OCI-LY1 (cell line): Measurements from ENCODE around the gene HDAC1.
"Not testable (repeated sequence)": the region's sequence is repeated elsewhere in the genome, so short reads cannot be mapped to it uniquely, and the experiment has no call there.

Source experiments
- H2AFZ ChIP-seq: fragments of 200-600 bp; sonication (generic), shearing (Covaris generic); 2 replicates; pipeline ENCODE4 v1.6.0; 2014; ENCODE audit warnings: antibody characterized with exemption, mild to moderate bottlenecking, low read length
- H3F3A ChIP-seq: fragments of 200-600 bp; sonication (generic), shearing (Covaris generic); 2 replicates; pipeline ENCODE4 v1.6.0; 2014; ENCODE audit warnings: mild to moderate bottlenecking, antibody characterized with exemption, low read length, moderate library complexity; ENCODE audit not compliant: insufficient read depth
- H3K27ac ChIP-seq: fragments of 200-600 bp; sonication (generic); 2 replicates; pipeline ENCODE4 v1.5.1; 2014; ENCODE audit warnings: low read length, mixed run types, mild to moderate bottlenecking, low read depth; ENCODE audit not compliant: poor library complexity, severe bottlenecking
- H3K27me3 ChIP-seq: fragments of 200-600 bp; sonication (generic); 2 replicates; pipeline ENCODE4 v1.6.0; 2014; ENCODE audit warnings: antibody characterized with exemption, mild to moderate bottlenecking, low read length, moderate library complexity; ENCODE audit not compliant: insufficient read depth
- H3K36me3 ChIP-seq: fragments of 200-600 bp; sonication (generic); 2 replicates; pipeline ENCODE4 v1.6.1; 2014; ENCODE audit warnings: mild to moderate bottlenecking, antibody characterized with exemption, low read length, moderate library complexity, mixed read lengths; ENCODE audit not compliant: insufficient read depth
- H3K4me1 ChIP-seq: fragments of 200-600 bp; sonication (generic); 2 replicates; pipeline ENCODE4 v1.5.1; 2014; ENCODE audit warnings: mild to moderate bottlenecking, low read length, moderate library complexity; ENCODE audit not compliant: insufficient read depth, severe bottlenecking
- H3K4me2 ChIP-seq: fragments of 200-600 bp; sonication (generic), shearing (Covaris generic); 2 replicates; pipeline ENCODE4 v1.6.1; 2014; ENCODE audit warnings: low read length
- H3K4me3 ChIP-seq: fragments of 200-600 bp; sonication (generic); 2 replicates; pipeline ENCODE4 v1.5.1; 2014; ENCODE audit warnings: low read length, low read depth, mild to moderate bottlenecking, mixed read lengths; ENCODE audit not compliant: poor library complexity, severe bottlenecking
- H3K79me2 ChIP-seq: fragments of 200-600 bp; shearing (Covaris generic); 2 replicates; pipeline ENCODE4 v1.6.1; 2016; ENCODE audit warnings: mixed run types, low read length, mixed read lengths; ENCODE audit not compliant: insufficient read depth
- H3K9ac ChIP-seq: fragments of 200-600 bp; sonication (generic), shearing (Covaris generic); 2 replicates; pipeline ENCODE4 v1.6.1; 2014; ENCODE audit warnings: mild to moderate bottlenecking, low read length, mixed read lengths
- H3K9me2 ChIP-seq: fragments of 200-600 bp; sonication (generic), shearing (Covaris generic); 2 replicates; pipeline ENCODE4 v1.6.1; 2014; ENCODE audit warnings: low read depth, mild to moderate bottlenecking, low read length, mixed read lengths
- H3K9me3 ChIP-seq: fragments of 200-600 bp; shearing (Covaris generic); 2 replicates; pipeline ENCODE4 v1.6.1; 2014; ENCODE audit warnings: low read length, mixed read lengths
- H4K20me1 ChIP-seq: fragments of 200-600 bp; sonication (generic), shearing (Covaris generic); 2 replicates; pipeline ENCODE4 v1.6.0; 2016; ENCODE audit warnings: mild to moderate bottlenecking, low read length; ENCODE audit not compliant: insufficient read depth
- EZH2 ChIP-seq: fragments of 200-600 bp; sonication (generic), shearing (Covaris generic); IDR thresholded peaks from 2 replicates; pipeline ENCODE4 v1.8.0; 2017; ENCODE audit warnings: borderline replicate concordance, mixed run types, mild to moderate bottlenecking, antibody characterized with exemption, low read length, moderate library complexity, mixed read lengths
- TF ChIP-seq, protein P1 (sequence below): fragments of 200-600 bp; sonication (generic), shearing (Covaris generic); IDR thresholded peaks from 2 replicates; pipeline ENCODE4 v1.5.1; 2017; ENCODE audit warnings: mild to moderate bottlenecking, antibody characterized with exemption, low read length, moderate library complexity, mixed read lengths

HDAC1 gene

GRCh38 chr1:32353431-32353830, 61.5 kb downstream of the HDAC1 start:
- Histone ChIP-seq H3K36me3 (no peaks in the 10 kb centered on the region), H3K9ac (no peak overlapping the region), H3K27me3 (no peaks in the 10 kb centered on the region), H3K4me2 (no peak overlapping the region), H3K9me3 (no peaks in the 10 kb centered on the region), H3K79me2 (no peaks in the 10 kb centered on the region), H3F3A (no peaks in the 10 kb centered on the region), H3K27ac (no peak overlapping the region), H4K20me1 (no peaks in the 10 kb centered on the region), H3K4me1 (peaks cover 13% of the 10 kb centered on the region), H2AFZ (no peak overlapping the region), H3K4me3 (no peak overlapping the region), H3K9me2 (no peaks in the 10 kb centered on the region)
- TF ChIP-seq EZH2 = no peak
- TF ChIP-seq, protein P1, sequence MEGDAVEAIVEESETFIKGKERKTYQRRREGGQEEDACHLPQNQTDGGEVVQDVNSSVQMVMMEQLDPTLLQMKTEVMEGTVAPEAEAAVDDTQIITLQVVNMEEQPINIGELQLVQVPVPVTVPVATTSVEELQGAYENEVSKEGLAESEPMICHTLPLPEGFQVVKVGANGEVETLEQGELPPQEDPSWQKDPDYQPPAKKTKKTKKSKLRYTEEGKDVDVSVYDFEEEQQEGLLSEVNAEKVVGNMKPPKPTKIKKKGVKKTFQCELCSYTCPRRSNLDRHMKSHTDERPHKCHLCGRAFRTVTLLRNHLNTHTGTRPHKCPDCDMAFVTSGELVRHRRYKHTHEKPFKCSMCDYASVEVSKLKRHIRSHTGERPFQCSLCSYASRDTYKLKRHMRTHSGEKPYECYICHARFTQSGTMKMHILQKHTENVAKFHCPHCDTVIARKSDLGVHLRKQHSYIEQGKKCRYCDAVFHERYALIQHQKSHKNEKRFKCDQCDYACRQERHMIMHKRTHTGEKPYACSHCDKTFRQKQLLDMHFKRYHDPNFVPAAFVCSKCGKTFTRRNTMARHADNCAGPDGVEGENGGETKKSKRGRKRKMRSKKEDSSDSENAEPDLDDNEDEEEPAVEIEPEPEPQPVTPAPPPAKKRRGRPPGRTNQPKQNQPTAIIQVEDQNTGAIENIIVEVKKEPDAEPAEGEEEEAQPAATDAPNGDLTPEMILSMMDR = no peak

DNA sequence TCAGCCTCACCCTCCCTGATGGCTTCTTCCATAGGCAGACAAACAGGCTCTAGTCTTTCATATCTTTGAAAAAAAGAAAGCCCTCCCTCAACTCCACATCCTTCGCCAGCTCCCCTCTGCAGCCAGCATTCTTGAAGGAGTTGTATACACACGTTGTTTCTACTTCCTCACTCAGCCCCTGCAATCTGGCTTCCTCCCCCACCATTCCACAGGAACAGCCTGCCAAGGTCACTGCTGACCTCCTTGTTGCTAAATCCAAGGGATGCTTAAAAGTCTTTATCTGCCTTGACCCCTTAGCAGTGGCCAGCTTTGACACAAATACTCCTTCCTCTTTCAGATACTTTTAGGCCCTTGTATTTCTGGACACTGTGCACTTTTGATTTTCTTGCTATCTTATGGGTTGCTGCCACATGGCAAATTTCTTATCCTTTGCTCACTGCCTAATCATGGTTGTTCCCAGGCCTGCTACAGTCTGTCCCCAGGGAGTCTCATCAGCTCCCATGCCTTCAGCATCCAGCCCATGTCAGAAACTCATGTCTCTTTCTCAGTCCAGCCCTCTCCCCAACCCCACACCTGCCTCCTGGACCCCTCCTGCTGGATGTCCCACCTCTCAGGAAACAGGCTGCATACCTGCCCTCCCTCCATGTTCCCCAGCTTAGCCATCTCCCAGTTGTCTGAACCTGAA, 62.1 kb downstream of the HDAC1 start:
- H3K4me3 ChIP-seq = no peak overlapping the region
- H3F3A ChIP-seq = no peaks in the 10 kb centered on the region
- H3K27me3 ChIP-seq = no peaks in the 10 kb centered on the region
- no peaks in the 10 kb centered on the region for H4K20me1 ChIP-seq
- H3K9ac ChIP-seq = no peak overlapping the region
- H3K9me2 ChIP-seq = no peaks in the 10 kb centered on the region
- TF ChIP-seq, protein P1 = no peak
- peaks cover 13% of the 10 kb centered on the region for H3K4me1 ChIP-seq
- no peak overlapping the region for H3K4me2 ChIP-seq
- H3K36me3 ChIP-seq = no peaks in the 10 kb centered on the region
- no peak overlapping the region for H2AFZ ChIP-seq
- H3K79me2 ChIP-seq = no peaks in the 10 kb centered on the region
- H3K9me3 ChIP-seq = no peaks in the 10 kb centered on the region
- no peak overlapping the region for H3K27ac ChIP-seq

DNA sequence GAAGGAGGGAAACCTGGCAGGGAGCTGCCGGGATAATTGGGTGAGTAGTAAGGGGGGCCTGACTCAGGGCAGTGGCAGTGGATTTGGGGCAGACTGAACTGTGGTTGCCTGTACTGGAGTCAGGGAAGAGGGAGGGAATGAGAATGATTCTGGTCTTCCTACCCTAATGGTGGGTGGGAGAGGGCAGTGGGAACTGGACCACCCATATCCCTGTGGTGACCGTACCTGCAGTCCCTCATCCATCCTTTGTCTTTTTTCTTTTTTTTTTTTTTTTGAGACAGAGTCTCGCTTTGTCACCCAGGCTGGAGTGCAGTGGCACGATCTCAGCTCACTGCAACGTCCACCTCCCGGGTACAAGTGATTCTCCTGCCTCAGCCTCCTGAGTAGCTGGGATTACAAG, 63.9 kb downstream of the HDAC1 start:
- not testable (repeated sequence) for H3K36me3 ChIP-seq, H4K20me1 ChIP-seq, H3K4me3 ChIP-seq, H3K4me2 ChIP-seq, H3K27ac ChIP-seq, H3K79me2 ChIP-seq, H3K9ac ChIP-seq, H3K9me3 ChIP-seq, H2AFZ ChIP-seq, H3K9me2 ChIP-seq, H3K27me3 ChIP-seq, H3F3A ChIP-seq
- H3K4me1 ChIP-seq = peaks cover 18% of the 10 kb centered on the region

DNA sequence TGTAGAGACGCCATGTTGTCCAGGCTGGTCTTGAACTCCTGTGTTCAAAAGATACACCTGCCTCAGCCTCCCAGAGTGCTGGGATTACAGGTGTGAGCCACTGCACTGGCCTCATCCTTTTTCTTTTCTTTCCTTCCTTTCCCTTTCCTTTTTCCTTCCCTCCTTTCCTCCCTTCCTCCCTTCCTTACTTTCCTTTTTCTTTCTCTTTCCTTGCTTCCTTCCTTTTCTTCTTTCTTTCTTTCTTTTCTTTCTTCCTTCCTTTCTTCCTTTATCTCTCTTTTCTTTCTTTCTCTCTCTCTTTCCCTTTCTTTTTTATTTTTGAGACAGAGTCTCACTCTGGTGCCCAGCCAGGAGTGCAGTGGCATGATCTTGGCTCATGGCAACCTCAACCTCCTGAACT, 64.6 kb downstream of the HDAC1 start:
- Histone ChIP-seq H3K4me3 (no peak overlapping the region), H3K4me1 (peaks cover 16% of the 10 kb centered on the region), H3K27me3 (no peaks in the 10 kb centered on the region), H3K79me2 (no peaks in the 10 kb centered on the region), H2AFZ (no peak overlapping the region), H3F3A (no peaks in the 10 kb centered on the region), H3K36me3 (no peaks in the 10 kb centered on the region; the same call in 1 of the 2 replicates), H3K27ac (no peak overlapping the region), H3K9me2 (no peaks in the 10 kb centered on the region), H3K4me2 (no peak overlapping the region), H3K9ac (no peak overlapping the region), H3K9me3 (no peaks in the 10 kb centered on the region), H4K20me1 (no peaks in the 10 kb centered on the region)
- no peak for TF ChIP-seq EZH2
